NCI-H146 treated with DMSO at 0.1 percent for 48 hours (cell line): ENCODE data around the gene FYN.

Experiments used
- DNase-seq: peaks from one replicate; lab custom pipeline; 2025; ENCODE audit not compliant: unreplicated experiment; lab: John Stamatoyannopoulos, UW

FYN gene

DNA sequence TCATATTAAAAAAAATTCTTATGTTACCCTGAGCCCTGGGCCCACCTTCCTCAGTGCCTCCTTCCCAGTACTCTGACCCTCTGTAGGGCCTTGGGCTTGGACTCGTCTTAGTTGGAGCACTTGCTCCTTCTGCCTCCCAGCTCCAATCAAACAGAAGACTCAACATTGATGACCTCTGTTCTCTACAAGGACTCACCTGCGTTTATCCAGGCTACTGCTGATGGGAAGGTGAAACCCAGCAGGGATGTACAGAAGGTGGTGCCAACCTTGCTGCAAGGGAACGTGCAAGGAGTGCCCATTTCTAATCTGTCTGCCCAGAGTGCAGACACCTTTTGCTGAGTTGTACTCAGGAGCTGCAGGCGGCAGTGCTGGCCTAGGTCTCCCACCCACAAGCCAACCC lies 38.9 kb downstream of the FYN start:
- DNase-seq, result no peak

DNA sequence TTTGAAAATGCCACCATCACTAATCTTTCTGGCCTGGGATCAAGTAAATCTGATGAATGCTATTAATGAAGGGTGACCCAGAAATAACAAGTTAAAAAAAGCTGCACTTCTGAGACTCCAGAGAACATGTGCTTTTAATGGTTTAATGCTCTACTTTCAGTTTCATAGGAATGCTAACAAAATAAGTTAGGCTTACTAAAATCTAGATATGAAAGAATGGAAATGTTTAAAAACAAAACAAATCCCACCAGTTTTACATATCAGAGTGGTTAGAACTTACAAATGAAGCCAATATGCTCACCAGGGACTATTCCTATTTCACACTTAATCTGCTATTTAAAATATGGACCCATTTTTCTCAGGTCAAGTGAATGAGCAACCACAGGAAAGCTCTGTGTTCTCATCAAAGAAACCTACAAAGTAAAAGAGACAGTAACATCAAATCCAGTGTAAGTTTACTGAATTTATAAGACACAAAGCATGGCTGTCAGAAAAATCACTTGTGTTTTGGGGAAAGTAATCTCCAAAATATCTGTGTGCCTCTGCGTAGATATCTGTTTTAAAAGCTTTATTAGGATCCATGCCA lies 40.3 kb downstream of the FYN start:
- no peak for DNase-seq

DNA sequence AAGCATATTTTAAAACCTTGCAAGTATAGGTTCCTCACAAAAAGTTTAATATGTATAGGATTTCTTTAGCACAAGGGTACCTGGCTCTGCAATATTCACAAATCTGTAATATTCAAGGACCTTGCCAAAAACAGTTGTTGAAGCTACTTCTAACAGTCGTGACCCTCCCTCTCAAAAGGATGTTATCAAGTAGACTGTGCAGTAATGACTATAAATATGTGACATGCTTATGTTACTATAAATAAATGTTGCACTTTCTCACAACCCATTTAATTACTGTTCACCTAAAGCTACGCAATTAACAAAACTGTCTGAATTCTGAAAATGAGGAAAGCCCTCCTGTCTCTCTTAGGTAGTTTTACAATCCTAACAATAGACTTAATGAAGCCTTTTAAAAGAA lies 41.8 kb downstream of the FYN start:
- DNase-seq, result no peak

DNA sequence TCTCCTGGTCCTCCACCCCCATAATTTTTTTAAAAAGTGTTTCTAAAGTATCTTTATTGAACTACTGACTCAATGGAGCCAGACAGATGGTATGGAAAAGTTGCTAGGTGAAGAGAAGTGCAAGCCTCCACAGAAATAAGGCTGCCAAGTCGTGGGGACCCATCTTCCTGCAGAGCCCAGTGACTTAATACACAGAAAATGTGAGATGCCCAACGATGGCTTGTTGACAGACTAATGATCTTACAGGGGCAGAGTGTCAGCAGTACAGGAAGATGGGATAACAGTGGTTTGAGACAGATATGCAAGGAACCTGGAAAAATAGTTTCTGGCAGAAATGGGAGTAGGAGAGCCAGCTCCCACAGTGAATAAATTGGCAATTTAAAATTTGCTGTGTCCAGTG lies 43.3 kb downstream of the FYN start:
- no peak for DNase-seq

DNA sequence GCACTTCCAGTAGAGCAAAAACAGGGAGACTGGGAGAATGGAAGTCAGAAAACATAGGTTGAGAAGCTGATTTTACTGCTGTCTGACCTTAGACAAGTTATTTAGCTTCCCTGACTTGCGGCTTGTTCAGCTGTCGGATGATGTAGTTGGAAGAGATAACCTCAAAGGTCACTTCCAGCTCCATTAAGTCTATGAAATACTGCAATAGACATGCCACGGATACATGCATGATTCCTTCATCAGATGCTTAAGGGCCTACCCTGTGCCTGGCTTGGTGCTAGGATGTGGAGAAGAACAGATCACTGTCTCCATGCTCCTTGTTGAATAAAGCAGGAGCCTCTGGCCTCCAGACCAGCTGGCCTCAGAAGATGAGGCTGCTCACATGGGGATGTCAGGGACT lies 43.7 kb downstream of the FYN start:
- no peak for DNase-seq

DNA sequence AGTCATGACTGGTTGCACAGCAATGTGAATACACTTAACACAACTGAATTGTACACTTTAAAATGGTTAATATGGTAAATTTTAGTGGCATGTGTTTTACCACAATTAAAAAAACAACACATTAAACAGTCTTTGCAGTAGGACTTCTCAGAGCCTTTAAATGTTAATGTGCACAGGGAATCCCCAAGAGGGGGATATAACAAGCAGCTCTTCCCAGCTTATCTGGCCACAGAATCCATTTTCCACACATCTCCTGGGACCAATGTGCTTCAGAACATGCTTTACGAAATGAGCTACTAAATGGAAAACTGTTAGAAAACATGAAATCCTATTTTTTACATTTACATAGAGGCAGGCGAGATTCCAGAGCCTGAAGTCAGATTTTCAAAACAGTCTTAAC lies 44.4 kb downstream of the FYN start:
- no peak for DNase-seq

DNA sequence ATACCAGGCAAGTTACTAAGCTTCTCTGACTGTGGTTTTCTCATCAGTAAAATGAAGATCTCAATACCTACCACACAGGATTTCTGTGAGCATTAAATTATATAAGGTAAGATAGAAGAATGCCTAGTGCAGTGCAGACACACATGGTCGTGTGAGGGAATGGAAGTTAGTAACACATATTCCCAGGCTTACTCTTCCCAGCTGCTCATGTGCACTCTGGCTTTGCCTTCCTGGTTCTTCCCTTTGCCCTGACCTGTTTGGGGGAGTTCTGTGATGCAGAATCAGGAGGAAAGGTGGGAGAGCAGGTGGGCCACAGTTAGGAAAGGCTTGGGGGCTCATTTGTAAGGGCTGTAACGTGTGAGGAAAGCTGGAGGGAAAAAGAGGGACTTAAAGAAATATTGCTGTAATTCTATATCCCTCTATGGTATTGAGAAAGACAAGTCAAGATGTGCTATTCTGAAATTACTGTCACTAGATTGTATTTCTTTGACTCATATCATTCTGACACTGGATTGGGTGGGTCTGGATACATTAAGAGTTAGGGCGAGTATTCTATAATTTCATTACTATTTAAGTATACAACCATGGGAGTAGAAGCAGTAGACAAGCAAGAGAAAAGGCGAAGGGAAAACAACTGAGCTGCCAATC lies 47.7 kb downstream of the FYN start:
- DNase-seq, result no peak

DNA sequence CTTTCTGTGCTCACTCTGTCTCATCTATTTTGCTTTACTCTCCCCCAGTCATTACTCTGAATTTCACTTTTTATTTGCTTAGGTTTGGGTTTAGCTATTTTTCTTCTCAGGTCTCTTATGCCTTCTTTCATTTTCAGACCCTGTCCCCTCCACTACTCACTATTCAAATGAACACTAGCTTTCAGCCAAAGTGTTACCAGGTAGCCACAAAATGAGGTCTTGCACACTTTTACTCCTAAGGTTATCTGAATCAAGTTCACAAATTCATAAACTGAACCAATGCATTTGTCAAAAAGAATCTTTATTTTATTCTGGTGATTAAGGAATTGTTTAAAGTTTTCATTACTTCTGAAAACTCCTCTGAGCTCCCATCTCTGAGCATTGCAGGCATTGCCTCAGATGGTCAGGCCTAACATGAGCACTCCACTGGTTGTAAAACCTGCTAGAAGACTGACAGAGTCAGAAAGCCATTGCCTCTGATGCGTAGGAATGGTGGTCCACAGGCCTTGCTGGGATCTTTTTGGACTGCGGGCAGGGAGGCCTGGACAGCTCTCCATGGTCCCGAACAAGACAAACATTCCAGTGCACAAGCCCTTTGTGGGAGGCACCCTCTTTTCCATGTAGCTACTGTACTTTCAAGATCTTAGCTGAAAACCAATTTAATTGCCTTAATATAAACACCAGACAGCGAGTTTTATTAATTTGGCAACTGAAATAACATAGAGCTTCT lies 48.5 kb downstream of the FYN start:
- DNase-seq, result no peak

DNA sequence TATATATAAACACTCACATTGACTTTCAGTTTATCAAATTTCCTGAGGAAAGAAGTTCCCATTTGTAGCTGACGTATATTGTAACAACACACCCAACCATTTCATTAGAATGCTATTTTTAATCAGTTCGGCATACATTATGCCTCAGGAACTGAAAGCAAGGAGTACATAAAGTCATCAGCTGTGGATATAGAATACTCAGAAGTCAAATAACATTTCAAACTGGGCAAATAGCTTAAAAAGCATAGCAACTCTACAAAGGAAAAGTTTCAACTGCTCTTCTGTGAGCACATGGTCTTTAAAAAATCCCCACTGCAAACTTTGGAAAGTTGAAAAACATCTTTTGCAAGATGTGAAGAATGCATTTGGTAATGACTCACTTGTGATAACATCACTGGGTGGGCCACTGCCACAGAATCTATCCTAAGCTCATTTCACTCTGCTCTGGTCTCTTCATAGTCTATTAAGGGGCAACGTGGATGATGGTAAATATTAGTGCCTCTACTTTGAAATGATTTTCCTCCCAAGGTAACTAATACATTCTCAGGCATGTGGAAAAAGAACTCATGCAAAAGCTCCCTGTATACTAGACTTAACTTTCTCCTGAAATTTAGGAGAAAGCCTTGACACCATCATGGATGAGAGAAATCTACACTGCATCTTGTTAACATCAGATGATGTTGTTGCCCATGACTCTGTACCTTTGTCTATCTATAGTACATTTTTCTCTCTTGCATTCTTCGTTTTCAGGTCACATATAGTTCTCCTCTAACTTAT lies 49.2 kb downstream of the FYN start:
- no peak for DNase-seq

DNA sequence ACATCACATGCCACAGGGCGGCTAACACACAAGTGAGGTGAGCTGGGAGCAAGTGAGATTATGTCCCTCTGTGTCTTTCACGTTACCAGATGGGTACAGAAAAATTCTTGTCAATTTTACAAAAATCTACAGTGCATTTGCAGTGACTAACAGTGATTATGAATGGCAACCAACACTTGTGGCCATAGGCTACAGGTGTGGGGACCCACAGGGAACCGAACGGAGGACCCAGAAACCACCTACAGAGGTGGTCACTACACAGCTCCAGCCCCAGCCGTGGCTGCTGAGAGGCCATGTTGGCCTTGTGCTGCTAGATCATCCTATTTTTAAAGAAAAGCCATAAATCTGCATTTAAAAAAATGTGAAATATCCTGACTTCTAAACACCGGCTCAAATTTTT lies 50.2 kb downstream of the FYN start:
- DNase-seq, result no peak

DNA sequence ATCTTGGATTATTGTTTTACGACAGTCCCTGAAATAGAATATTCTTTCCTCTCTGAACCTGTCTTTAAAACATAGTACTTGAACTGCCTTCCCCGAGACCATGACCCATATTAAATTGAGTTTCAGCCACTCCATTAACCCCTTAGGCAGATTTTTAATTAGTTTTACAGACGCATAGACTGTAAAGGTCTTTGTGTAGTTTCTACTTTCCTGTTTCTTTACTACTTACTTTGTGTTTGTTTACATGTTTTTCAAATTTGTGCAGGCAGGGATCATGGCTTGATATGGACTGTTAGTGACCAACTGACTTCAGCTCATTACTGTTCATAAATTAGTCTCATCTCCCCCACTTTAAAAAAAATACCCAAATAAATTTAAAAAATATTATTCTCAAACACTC lies 53.8 kb downstream of the FYN start:
- no peak for DNase-seq

DNA sequence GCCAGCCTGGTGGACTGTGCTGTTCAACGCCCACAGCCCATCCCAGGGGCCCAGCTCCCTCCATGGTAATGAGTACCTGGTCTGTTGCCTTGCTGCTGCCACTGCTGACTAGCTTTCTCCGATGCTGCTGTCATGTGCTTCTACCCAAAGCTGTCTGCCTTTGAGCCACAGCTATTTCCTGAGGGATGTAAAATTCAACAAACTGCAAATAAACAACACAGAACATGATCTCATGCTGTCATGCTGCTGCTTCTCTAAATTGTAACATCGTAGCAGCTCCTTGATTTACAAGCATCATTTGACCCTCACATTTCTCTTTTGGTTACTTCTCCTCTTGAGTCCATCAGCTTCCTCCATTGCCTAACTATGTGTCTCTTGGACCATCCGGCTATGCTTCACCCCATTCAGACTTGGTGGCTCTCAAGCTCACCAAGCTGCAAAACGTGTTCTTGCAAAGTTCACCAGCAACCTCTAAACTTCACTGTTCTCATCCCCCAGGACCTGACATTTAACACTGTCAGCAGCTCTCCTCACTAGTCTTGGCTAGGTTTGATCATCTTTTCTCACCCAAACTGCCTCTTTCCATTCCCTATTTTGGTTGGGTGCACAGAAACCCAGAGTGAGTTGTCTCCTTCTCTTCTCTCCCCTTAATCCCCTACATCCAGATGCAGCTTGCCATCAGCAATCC lies 54.6 kb downstream of the FYN start:
- no peak for DNase-seq

DNA sequence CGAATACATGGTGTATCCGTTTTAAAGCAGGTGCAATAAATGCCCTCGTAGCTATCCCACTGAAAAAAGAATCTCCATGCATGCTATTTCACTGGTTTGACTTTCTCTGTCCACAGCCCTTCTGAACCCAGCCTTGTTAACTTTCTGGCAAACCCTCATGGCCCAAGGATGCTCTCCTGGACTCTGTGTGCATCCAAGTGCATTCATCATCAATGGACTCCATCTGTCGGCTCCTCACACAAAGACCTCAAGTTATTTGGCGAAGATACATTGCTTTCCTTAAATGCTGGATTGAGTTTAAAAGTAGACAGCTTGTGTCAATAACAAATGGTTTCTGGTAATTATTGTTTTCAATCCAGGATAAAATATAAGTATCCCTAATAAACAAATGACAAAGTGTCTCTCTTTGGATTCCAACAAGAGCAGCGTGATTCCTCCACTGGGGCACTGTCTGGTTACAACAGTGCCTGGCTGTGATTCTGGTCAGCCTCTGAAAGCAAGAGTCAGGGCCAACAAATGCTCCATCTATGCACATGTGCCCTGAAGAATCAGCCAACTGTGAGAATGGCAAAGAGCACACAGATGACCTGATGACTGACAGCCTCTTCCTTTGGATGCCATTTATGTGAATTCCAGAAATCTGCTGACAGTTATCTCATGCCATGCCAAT lies 55.7 kb downstream of the FYN start:
- no peak for DNase-seq

DNA sequence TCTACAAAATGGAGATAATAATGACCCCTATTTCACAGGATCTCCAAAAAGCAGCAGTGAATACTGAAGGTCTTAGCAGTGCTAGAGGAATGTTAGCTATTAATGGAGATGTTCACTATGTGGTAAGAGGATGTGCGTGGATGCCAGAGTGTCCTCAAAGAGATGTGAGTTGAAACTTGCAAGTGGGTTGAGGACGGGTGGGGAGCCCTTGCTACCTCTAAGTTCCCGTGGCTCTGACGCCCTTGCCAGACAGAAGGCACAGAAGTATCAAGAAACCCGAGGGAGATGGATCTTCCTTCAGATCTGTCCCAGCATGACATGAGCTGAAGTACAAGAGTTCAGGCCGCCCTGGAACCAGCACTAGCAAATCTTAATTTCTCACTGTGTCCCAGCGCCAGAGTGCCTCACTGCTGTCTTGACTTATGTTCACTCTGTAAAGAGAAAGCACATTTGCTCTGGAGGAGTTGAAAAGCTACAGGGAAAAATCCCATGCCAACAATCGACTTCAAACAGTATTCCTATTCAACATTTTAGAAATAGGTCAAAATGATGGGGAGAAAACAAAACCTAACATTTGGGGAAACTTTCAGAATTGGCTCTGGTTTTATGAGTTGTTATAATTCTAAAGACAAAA lies 59.5 kb downstream of the FYN start:
- no peak for DNase-seq

DNA sequence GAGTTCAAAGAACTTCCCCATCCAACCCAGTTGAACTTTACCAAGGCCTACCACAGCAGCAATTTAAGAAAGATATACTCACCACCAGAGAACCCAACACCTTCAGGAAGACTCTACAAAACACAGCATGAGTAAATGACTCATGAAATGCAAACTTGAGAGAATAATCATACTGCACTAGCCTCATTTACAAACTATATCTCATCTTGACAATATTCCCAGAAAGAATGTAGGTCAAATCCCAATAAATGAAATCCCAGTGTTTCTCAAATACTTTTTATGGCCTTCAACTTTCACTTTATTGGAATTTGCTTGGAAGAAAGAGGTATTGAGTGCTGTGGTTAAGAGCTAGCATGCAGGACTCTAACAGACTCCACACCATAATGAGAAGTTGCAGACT lies 60.0 kb downstream of the FYN start:
- no peak for DNase-seq

DNA sequence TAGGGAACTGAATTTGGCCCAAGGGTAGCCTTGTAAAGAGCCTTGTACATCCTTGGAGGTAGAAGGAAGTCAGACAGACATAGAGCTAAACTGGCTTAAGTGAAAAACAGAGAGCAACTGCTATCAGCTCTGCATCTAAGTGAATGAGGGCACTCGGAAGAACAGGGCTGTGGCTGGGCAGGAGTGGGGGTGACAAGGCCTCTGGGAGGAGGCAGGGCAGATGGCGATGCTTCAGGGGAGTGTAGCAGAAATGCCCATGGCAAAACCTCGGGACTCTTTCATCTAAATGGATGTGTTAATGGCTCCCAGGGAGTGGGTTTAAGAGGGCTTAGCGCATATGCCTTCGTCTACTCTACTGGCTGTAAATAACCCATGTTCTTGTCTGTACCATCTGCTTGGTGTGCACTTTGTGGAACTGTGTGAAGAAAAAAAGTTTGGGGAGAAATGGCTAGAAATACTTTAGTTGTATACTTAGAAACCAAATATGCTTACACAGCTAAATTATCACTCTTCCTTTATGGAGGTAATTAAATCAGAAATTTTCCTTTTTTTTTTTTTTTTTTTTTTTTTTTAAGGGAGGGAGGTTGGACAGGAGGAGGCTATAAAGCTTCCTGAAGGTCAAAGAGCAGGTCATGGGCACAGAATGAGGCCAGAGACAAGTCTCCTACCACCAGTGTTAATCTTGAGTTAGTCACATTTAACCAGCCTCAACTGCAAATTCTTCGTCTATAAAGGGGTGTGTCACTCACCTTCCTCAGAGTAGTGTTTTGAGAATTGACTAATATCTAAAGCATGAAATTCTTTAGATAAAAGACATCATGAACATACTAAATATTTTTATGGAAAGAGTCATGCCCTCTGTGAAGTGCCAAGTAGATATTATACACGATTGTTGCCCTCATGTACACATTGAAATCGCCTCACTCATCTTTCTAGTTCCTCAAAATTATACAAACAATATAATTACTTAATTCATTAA lies 60.9 kb downstream of the FYN start:
- DNase-seq, result no peak

DNA sequence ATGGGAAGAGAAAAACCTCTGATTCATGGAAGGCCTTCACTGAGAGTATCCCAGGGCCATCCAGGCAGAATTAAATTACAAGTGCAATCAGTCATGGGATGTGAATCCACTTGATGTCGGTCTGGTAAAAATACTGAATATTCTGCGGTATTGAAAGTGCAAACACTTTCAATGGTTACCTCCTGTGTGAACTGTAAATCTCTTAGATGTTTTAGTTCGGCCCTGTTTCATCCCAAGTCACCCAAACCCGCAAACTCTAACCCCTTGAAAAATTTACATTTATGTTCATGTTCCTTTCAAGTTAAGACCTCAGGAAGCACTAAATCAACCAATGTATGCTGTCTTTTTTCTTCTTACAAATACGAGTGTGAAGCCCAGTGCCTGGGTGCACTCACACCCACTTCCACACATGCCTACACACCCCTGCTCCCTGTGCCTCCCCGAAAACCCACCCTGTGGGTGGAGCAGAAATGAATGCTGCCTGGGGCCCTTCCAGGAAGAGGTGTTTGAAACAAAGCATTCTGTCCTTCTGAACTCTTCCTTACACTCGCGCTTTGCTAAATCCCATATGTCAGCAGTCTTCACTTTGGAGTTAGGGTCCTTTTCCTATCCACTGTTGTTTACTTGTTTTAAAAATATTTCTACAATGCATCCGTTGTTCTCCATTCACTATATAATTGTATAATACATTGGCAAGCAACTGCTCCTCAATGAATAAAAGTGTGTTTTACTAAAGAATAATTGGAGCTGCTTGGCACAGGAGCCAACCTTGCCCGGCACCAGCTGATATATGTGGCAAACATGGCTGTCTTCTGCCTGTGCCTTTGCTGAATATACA lies 62.7 kb downstream of the FYN start:
- DNase-seq, result no peak

DNA sequence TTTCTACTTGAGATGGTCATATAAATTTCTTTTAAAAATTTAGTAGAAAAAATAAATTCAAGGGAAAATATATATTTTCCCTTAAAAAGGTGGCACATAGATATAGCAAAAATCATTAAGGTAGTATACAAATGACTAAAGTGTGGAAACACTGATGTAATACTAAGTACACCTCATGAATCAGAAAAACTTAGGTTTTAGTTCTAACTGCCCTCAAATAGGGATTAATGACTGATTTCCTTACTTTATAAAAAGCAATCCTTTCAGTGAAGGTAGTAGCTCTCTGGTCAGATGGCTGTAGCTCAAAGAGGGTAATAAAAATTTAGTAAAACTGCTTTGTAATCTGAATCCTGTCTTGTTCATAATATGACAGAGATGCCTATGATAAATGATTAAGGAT lies 63.5 kb downstream of the FYN start:
- no peak for DNase-seq
